Lower lobe of right lung (tissue), 2 donors: ENCODE results near the gene MED12L. TPM values are rescaled to one million over a fixed set of nuclear protein-coding genes. Genes with fewer than 3 reads are reported as not detected.

ENCODE experiments used
- ATAC-seq, 2 donors: fragments of 200-7000 bp; cut with Tn5 transposase; one replicate each; pipeline ENCODE4 v1.9.1; 2020 to 2022; ENCODE audit warnings: mild to moderate bottlenecking in 2 of 2, moderate library complexity in 2 of 2
- DNase-seq: peaks from one replicate; pipeline ENCODE4 v3.0.0-alpha.2; 2020
- H3K27ac ChIP-seq: fragments of 200-600 bp; one replicate; pipeline ENCODE4 v1.8.0; 2022
- H3K27me3 ChIP-seq: fragments of 200-600 bp; one replicate; pipeline ENCODE4 v1.8.0; 2022; ENCODE audit warnings: low read depth
- H3K36me3 ChIP-seq: fragments of 200-600 bp; one replicate; pipeline ENCODE4 v1.8.0; 2022; ENCODE audit warnings: mild to moderate bottlenecking
- H3K4me1 ChIP-seq: fragments of 200-600 bp; one replicate; pipeline ENCODE4 v1.8.0; 2022
- H3K4me3 ChIP-seq: fragments of 200-600 bp; one replicate; pipeline ENCODE4 v1.8.0; 2022; ENCODE audit warnings: mild to moderate bottlenecking
- H3K9me3 ChIP-seq: fragments of 200-600 bp; one replicate; pipeline ENCODE4 v1.8.0; 2022
- CTCF ChIP-seq: fragments of 200-600 bp; IDR thresholded peaks from one replicate; pipeline ENCODE4 v1.8.0; 2022; ENCODE audit warnings: antibody characterized with exemption, mild to moderate bottlenecking
- intact Hi-C: fragments of 100-400 bp; cut with DNase I; formaldehyde crosslinking; loops from one replicate; pipeline ENCODE4 v1.11.0; 2022
- total RNA-seq: library from RNA; stranded (reverse); fragmentation: NEBNext Ultra II Directional; extraction: Animal tissue kit (Norgen Biotek cat#: 25700); gene quantifications from one replicate; pipeline ENCODE4 v1.2.1, GENCODE V29; 2021
- donor health status: DM: no; HTN: yes; CAD: no; lungs with severe emphysema.

Gene MED12L
- total RNA-seq, 1 donor from 2014 or later: 0.44 TPM

GRCh38 chr3:151452368-151452767 lies 366.9 kb downstream of the MED12L start:
- Histone ChIP-seq H3K27me3 (no peaks in the 10 kb centered on the region), H3K27ac (no peak overlapping the region), H3K9me3 (peaks cover 4% of the 10 kb centered on the region), H3K4me1 (no peaks in the 10 kb centered on the region), H3K4me3 (no peak overlapping the region), H3K36me3 (no peaks in the 10 kb centered on the region)
- DNase-seq (no peak), ATAC-seq (no peak)
- no peak for TF ChIP-seq CTCF
- intact Hi-C loops: no loop called here

GRCh38 chr3:151452841-151453240 lies 367.4 kb downstream of the MED12L start:
- no peaks in the 10 kb centered on the region for H3K4me1 ChIP-seq
- H3K36me3 ChIP-seq: no peaks in the 10 kb centered on the region
- H3K9me3 ChIP-seq: no peaks in the 10 kb centered on the region
- DNase-seq: no peak
- peak; percentile 47 to 65 for ATAC-seq
- H3K4me3 ChIP-seq: no peak overlapping the region
- H3K27me3 ChIP-seq: no peaks in the 10 kb centered on the region
- no peak for TF ChIP-seq CTCF
- intact Hi-C loops: no loop called here
- H3K27ac ChIP-seq: no peak overlapping the region

DNA sequence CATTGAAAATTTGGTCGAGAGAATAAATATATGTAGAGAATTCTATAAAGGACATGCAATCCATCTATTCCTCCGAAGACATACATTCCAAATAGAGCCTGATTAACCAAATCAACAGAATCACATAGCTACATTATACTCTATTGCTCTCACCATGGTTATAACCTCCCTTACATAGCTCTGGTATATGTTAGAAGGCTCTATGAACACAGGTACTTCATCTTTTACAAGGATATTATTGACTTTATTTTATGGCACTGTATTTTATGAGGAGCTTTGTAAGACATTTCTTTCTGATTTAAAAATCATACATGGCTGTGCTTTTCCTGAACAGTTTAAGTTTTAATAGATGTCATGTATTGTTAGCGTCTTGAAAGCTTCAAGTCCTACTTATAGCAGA lies 370.6 kb downstream of the MED12L start:
- ATAC-seq (no peak), DNase-seq (no peak)
- H3K36me3 ChIP-seq: no peaks in the 10 kb centered on the region
- H3K4me1 ChIP-seq: no peaks in the 10 kb centered on the region
- H3K27me3 ChIP-seq: no peaks in the 10 kb centered on the region
- H3K9me3 ChIP-seq: no peaks in the 10 kb centered on the region
- no peak for TF ChIP-seq CTCF
- H3K27ac ChIP-seq: no peak overlapping the region
- intact Hi-C loops: no loop called here
- H3K4me3 ChIP-seq: no peak overlapping the region

GRCh38 chr3:151459358-151459757 lies 373.9 kb downstream of the MED12L start:
- Histone ChIP-seq H3K36me3 (no peaks in the 10 kb centered on the region), H3K27ac (peak overlapping the region; percentile 62), H3K27me3 (no peaks in the 10 kb centered on the region), H3K9me3 (no peaks in the 10 kb centered on the region), H3K4me1 (no peaks in the 10 kb centered on the region), H3K4me3 (peak overlapping the region; percentile 55)
- DNase-seq (no peak), ATAC-seq (peak in 1 of 2 donors; percentile 56)
- intact Hi-C loops: no loop called here
- TF ChIP-seq CTCF: no peak

GRCh38 chr3:151460228-151460627 lies 374.8 kb downstream of the MED12L start:
- Histone ChIP-seq H3K27me3 (no peaks in the 10 kb centered on the region), H3K27ac (peak overlapping the region; percentile 62), H3K9me3 (no peaks in the 10 kb centered on the region), H3K36me3 (no peaks in the 10 kb centered on the region), H3K4me3 (peak overlapping the region; percentile 55), H3K4me1 (no peaks in the 10 kb centered on the region)
- DNase-seq: no peak
- TF ChIP-seq CTCF: no peak
- ATAC-seq: peak in 1 of 2 donors; percentile 9
- intact Hi-C loops: loop anchor here (10.0 kb wide), 1 partner anchor 375 kb away; no protein-coding TSS in a partner anchor
